Mucosa of stomach (tissue), 1 donor: ENCODE data around the gene ZNRF3.
"Not testable (repeated sequence)": the region's sequence is repeated elsewhere in the genome, so short reads cannot be mapped to it uniquely, and the experiment has no call there.

Experiments
- H3K27me3 ChIP-seq: one replicate; pipeline ENCODE4 v1.7.0; 2013; ENCODE audit warnings: mild to moderate bottlenecking, low read length; ENCODE audit not compliant: control insufficient read depth, insufficient read depth
- H3K36me3 ChIP-seq: one replicate; pipeline ENCODE4 v1.7.0; 2013; ENCODE audit warnings: low read length; ENCODE audit not compliant: control insufficient read depth, insufficient read depth
- H3K4me1 ChIP-seq: one replicate; pipeline ENCODE4 v1.7.0; 2013; ENCODE audit warnings: mild to moderate bottlenecking, low read length; ENCODE audit not compliant: control insufficient read depth, insufficient read depth
- H3K4me3 ChIP-seq: one replicate; pipeline ENCODE4 v1.7.0; 2013; ENCODE audit warnings: low read length
- H3K9ac ChIP-seq: one replicate; pipeline ENCODE4 v1.7.0; 2013; ENCODE audit warnings: mild to moderate bottlenecking, low read length, moderate library complexity
- H3K9me3 ChIP-seq: one replicate; pipeline ENCODE4 v1.7.0; 2013; ENCODE audit warnings: mild to moderate bottlenecking, low read length, moderate library complexity; ENCODE audit not compliant: control insufficient read depth
- donor health status: Pancreatic carcinoma.

ZNRF3 gene

GRCh38 chr22:28867191-28867590, 16.2 kb upstream of the ZNRF3 start:
- no peaks in the 10 kb centered on the region for H3K36me3 ChIP-seq
- H3K9me3 ChIP-seq = no peaks in the 10 kb centered on the region
- H3K4me1 ChIP-seq = peaks cover 6% of the 10 kb centered on the region
- no peaks in the 10 kb centered on the region for H3K27me3 ChIP-seq
- H3K9ac ChIP-seq = no peak overlapping the region
- no peak overlapping the region for H3K4me3 ChIP-seq

GRCh38 chr22:28868389-28868788, 15.0 kb upstream of the ZNRF3 start:
- H3K9ac ChIP-seq, H3K9me3 ChIP-seq, H3K27me3 ChIP-seq, H3K4me1 ChIP-seq, H3K36me3 ChIP-seq, H3K4me3 ChIP-seq: not testable (repeated sequence)

DNA sequence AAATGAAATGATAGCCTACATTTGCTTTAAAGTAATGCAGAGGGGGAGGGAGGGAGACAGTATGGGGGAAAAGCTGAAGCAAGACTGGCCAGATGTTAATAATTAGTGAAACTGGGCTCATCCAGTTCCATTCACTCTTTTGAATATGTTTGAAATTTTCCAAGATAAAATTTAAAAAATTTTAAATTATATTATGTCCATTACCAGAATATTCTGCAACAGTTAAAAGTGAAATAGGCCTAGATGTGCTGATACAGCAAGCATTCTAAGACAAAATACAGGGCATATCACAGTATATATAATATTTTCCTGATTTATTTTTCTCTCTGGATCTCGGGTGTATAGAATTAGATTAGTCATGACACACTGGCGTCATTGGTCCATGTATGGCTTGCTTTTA, 13.6 kb upstream of the ZNRF3 start:
- H3K27me3 ChIP-seq = no peaks in the 10 kb centered on the region
- H3K36me3 ChIP-seq = no peaks in the 10 kb centered on the region
- no peaks in the 10 kb centered on the region for H3K9me3 ChIP-seq
- H3K9ac ChIP-seq = no peak overlapping the region
- peaks cover 6% of the 10 kb centered on the region for H3K4me1 ChIP-seq
- no peak overlapping the region for H3K4me3 ChIP-seq

- H3K9me3 ChIP-seq = no peaks in the 10 kb centered on the region
- no peak overlapping the region for H3K4me3 ChIP-seq
- H3K27me3 ChIP-seq = no peaks in the 10 kb centered on the region
- no peaks in the 10 kb centered on the region for H3K36me3 ChIP-seq
- no peaks in the 10 kb centered on the region for H3K4me1 ChIP-seq
- no peak overlapping the region for H3K9ac ChIP-seq
Measured at GRCh38 chr22:28873183-28873963, 10.0 kb upstream of the ZNRF3 start.

DNA sequence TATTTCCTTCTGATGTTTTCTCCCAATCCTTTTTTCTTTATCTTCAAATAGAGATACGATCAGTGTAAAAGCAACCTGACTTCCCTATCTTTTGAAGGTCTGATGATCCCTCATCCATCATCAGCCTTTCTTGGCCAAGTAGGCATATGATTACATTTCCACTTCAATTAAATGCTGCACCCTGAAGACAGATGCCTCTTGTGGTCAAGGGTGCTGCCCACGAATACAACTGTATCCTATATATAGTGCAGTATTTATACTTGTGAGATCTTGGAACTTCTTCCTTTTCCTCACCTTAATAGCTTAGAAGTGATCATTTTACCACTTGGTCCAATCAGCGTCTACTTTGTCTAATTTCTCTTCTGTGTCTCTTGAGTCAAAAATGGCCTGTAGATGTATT, 9.3 kb upstream of the ZNRF3 start:
- Histone ChIP-seq H3K9ac (no peak overlapping the region), H3K4me1 (no peaks in the 10 kb centered on the region), H3K36me3 (no peaks in the 10 kb centered on the region)

GRCh38 chr22:28874811-28875320, 8.5 kb upstream of the ZNRF3 start:
- Histone ChIP-seq H3K9me3 (no peaks in the 10 kb centered on the region), H3K9ac (no peak overlapping the region), H3K36me3 (no peaks in the 10 kb centered on the region), H3K4me3 (no peak overlapping the region), H3K27me3 (no peaks in the 10 kb centered on the region), H3K4me1 (peaks cover 4% of the 10 kb centered on the region)

More for the DNA sequence above, 9.3 kb upstream of the ZNRF3 start:
- Histone ChIP-seq H3K27me3 (no peaks in the 10 kb centered on the region), H3K4me3 (no peak overlapping the region), H3K9me3 (no peaks in the 10 kb centered on the region)

DNA sequence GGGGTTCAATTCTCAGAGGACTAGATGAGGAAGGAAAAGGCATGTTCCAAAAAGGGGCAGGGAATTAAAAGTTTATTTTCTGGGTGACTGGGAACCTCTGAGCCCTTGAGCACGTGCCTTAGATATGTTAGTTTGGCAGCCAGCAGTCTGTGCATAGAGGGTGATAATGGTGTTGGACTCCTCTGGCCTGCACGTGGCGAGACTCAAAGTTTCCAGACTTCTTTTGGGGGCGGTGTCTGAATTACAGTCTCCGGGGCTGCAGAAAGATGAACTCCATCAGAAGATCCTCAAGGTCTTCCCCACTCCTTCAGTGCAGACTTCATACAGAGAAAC, 861 bp upstream of the ZNRF3 start:
- peaks cover 9% of the 10 kb centered on the region for H3K27me3 ChIP-seq
- H3K36me3 ChIP-seq = no peaks in the 10 kb centered on the region
- peak overlapping the region; percentile 80 for H3K4me3 ChIP-seq
- H3K4me1 ChIP-seq = peaks cover 39% of the 10 kb centered on the region
- H3K9me3 ChIP-seq = no peaks in the 10 kb centered on the region
- peak overlapping the region; percentile 59 for H3K9ac ChIP-seq

GRCh38 chr22:28883657-28883916, 215 bp downstream of the ZNRF3 start:
- Histone ChIP-seq H3K4me3 (no peak overlapping the region), H3K27me3 (peaks cover 9% of the 10 kb centered on the region), H3K4me1 (peaks cover 39% of the 10 kb centered on the region), H3K9ac (no peak overlapping the region), H3K36me3 (no peaks in the 10 kb centered on the region), H3K9me3 (no peaks in the 10 kb centered on the region)

GRCh38 chr22:28883917-28884746, 760 bp downstream of the ZNRF3 start:
- H3K27me3 ChIP-seq = peaks cover 9% of the 10 kb centered on the region
- no peak overlapping the region for H3K9ac ChIP-seq
- no peaks in the 10 kb centered on the region for H3K9me3 ChIP-seq
- peaks cover 39% of the 10 kb centered on the region for H3K4me1 ChIP-seq
- no peak overlapping the region for H3K4me3 ChIP-seq
- no peaks in the 10 kb centered on the region for H3K36me3 ChIP-seq

- Histone ChIP-seq H3K9me3 (no peaks in the 10 kb centered on the region), H3K4me1 (peaks cover 35% of the 10 kb centered on the region), H3K9ac (no peak overlapping the region), H3K36me3 (no peaks in the 10 kb centered on the region), H3K4me3 (no peak overlapping the region), H3K27me3 (peaks cover 9% of the 10 kb centered on the region)
Measured at GRCh38 chr22:28884747-28885350, 1.5 kb downstream of the ZNRF3 start.

- peaks cover 29% of the 10 kb centered on the region for H3K4me1 ChIP-seq
- no peak overlapping the region for H3K9ac ChIP-seq
- peaks cover 9% of the 10 kb centered on the region for H3K27me3 ChIP-seq
- no peaks in the 10 kb centered on the region for H3K36me3 ChIP-seq
- no peak overlapping the region for H3K4me3 ChIP-seq
- H3K9me3 ChIP-seq = no peaks in the 10 kb centered on the region
Measured at GRCh38 chr22:28885939-28886338, 2.6 kb downstream of the ZNRF3 start.

GRCh38 chr22:28886679-28887078, 3.3 kb downstream of the ZNRF3 start:
- H3K4me1 ChIP-seq = peaks cover 29% of the 10 kb centered on the region
- H3K36me3 ChIP-seq, H3K9me3 ChIP-seq, H3K9ac ChIP-seq, H3K27me3 ChIP-seq, H3K4me3 ChIP-seq: not testable (repeated sequence)
